Diencephalon (tissue), 1 donor: Measurements from ENCODE around the gene C9orf72. TPM values are rescaled to one million over a fixed set of nuclear protein-coding genes. Genes with fewer than 3 reads are reported as not detected.

Experiments
- total RNA-seq: library from RNA; depleted of rRNA; stranded (reverse); fragments of >200 nt; gene quantifications from one replicate; pipeline ENCODE4 v1.2.3, GENCODE V29; 2014

The C9orf72 gene
- 61.8 TPM for total RNA-seq

GRCh38 chr9:27572918-27573633 lies at the start of gene C9orf72:
Gene C9orf72, minus strand, starts transcription at chr9:27573481. Its CDS starts 6,361 bp downstream, at chr9:27567120.

GRCh38 chr9:27529316-27530278 lies 43.7 kb downstream of the C9orf72 start, which contains the start of gene MOB3B:
Gene MOB3B, minus strand, starts transcription at chr9:27529814. Its CDS starts 74,264 bp downstream, at chr9:27455550.

GRCh38 chr9:27524236-27524635 lies 49.0 kb downstream of the C9orf72 start, which contains the start of gene IFNK:
Gene IFNK, plus strand, starts transcription at chr9:27524290. Its CDS starts 47 bp downstream, at chr9:27524337.

Other genes with a start within 250 kb of the C9orf72 start
- gene IFNK, start 49.2 kb downstream of the C9orf72 start, total RNA-seq, result not detected
- 9.0 TPM for gene MOB3B, start 43.7 kb downstream of the C9orf72 start, total RNA-seq